PC-9 (cell line): ENCODE measurements around the gene HBA1.
"Not testable (repeated sequence)": the region's sequence is repeated elsewhere in the genome, so short reads cannot be mapped to it uniquely, and the experiment has no call there.

Experiments
- CTCF ChIP-seq: fragments of 200-600 bp; sonication (generic); conservative IDR thresholded peaks from 2 replicates; pipeline ENCODE4 v1.6.1; 2017; ENCODE audit warnings: mixed run types, antibody characterized with exemption, mild to moderate bottlenecking, moderate library complexity
- EZH2 ChIP-seq: fragments of 200-600 bp; sonication (generic); IDR thresholded peaks from 2 replicates; pipeline ENCODE4 v1.8.0; 2017; ENCODE audit warnings: antibody characterized with exemption, low read depth

DNA sequence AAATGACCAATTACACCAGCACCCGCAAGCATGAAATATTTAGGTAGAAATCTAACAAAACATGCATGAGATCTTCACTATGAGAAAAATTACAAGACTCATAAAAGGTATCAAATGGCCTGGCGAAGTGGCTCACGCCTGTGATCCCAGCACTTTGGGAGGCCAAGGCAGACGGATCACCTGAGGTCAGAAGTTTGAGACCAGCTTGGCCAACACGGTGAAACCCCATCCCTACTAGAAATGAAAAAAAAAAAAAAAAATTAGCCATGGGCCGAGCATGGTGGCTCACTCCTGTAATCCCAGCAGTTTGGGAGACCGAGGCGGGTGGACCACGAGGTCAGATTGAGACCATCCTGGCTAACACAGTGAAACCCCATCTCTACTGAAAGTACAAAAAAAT lies 27.6 kb downstream of the HBA1 start:
- TF ChIP-seq CTCF, EZH2: not testable (repeated sequence)
